ENCODE data around the gene ANKIB1.

Gene ANKIB1

DNA sequence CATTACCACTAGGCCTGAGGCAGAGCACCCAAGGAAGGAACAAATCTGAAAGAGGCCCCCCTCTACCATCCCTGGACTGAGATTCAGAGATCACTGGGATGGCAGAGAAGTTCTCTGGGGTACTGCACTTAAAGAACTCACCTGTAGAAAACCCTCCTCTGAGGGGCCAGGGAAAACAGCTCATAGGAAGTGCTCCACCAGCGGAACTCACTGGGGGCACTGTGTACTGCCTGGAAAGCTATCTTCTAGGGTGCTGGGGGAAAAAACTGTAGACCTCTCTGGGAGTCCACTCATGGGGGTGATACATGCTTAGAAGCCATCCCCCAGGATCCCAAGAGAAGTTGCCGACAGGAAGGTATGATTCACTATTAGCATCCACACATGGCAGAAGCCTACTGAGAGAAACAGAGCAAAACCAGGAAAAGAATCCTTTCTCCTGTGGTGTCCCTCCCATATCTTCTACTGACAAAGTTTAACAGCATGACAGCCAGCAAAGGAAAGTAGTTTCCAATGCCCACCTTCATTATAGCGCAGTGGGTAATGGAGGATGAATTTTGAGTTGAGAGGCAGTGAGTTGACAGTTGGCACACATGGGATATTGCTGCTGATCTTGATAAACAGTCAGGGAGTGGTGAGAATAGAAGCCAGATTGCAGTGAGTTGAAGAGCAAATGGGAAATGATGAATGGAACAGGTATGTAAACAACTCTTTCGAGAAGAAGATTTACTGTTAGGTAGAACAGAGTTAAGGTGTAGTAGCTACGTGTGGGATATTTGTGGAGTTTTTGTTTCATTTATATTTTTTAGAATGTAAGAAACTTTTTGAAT, 20.9 kb downstream of the ANKIB1 start:
- no peak for DNase-seq

DNA sequence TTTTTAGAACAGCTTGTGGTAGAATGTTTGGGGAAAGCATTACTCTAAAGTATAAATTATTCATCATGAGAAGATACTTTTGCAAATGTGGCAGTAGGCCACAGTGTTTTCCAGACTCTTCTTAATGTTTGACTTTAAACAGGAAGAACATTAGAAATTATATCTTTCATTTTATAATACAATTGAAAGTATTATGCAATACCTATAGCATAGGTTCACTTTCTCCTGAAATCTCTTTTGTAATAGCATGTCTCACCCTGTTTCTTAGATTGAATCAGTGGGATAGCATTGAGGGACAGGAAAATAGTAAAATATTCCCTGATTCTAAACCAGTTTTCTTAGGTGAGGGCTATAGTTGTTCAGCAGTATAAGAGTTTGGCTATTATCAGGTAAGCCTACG, 23.1 kb downstream of the ANKIB1 start:
- no peak for DNase-seq

DNA sequence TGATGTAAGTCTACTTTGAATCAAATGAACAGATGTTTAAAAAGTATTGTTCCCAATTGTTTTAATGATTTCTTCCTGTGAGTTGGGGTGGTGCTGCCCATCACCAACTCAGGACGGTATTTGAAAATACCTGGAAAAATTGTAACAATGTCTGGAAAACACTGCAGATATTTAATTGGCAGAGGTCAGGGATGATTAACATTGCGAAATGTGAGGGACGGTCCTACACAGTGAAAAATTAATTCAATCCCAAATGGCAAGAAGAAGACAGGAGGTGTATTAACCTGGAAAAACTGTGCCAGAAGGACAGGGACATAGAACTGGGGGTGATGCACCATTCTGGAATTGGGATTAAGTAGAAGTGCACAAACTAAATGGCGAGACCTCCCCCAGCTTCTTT, 29.6 kb downstream of the ANKIB1 start:
- DNase-seq: no peak

DNA sequence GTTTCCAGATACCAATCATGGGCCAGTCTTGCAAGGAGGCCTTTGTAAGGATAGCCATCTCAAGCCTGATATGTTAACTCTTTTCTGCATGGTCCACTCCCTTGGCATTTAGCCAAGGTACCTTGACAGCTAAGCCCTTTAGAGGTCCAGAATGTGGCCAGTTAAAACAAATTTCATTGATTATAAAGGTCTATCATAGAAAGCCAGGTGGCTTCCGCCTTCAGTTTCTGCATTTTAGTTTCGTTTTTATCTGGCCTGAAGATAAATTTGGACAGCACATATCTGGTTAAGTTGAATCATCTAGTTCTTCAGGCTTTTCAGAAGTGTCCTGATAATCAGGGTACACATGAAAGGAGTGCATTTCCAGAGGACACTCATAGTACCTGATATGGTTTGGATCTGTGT, 30.7 kb downstream of the ANKIB1 start:
- no peak for DNase-seq

DNA sequence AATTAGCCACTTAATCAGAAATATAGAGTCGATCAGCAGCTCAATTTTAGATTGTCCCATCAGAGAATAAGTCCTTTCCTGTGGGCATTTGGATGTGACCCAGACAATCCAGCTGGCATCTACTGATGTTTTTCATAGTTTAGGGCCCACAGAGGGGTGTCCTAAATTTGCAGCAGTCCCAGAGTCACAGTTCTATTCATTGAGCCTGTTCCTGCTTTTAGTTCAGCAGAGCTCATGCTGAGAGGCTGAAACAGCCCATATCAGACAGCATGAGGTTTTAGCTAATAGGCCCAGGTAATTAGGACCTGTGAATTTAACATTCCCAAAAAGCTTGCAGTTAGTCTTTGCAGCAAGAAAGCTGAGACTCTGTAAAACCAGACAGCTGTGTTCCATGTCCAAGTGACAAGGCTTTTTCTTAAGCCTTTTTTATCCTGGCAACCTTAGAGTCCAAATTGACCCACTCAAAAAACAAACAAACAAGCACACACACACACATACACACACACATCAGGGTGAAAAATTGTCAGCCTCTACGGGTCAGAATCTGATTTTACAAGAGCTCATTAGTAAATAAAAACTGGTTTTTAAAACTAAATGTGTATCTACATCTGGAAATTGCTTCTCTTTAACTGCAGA, 33.7 kb downstream of the ANKIB1 start:
- no peak for DNase-seq

DNA sequence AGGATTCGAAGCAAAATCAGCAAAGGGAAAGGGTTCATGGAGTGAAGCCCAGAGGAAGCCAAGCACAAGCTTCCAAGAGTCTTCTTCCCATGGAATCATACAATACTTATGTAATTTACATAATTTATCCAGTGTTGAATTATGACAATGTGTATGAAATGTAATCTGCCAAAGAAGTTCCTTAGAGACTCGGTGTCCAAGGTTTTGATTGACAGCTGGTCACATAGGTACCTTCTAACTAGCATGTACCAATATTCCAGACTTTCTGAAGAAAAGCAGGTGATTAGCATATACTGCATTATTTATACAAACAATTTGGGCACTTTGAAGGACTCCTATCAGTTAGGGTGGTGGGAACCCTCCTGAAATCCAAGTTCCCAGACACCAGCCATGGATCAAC, 35.3 kb downstream of the ANKIB1 start:
- no peak for DNase-seq

DNA sequence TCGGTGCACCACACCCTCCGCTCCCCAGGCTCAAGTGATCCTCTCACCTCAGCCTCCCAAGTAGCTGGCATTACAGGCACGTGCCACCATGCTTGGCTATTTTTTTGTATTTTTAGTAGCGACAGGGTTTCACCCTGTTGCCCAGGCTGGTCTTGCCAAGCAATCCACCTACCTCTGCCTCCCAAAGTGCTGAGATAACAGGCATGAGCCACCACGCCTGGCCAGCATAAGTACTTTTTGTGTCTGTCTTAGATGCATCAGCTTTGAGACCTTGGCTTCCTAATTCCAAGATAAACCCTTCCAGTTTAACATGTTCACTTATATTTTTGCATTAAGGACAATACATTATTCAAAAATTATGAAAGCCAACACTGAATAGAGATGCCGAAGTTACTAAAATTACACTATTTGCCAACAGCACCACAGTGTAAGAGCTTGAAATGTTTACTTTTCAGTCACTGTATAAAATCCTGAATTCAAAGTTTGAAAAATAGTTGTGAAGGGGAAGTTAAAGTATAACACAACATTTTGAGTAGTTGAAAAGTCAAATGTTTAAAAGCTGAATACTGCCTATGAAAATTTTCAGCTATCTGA, 36.5 kb downstream of the ANKIB1 start:
- DNase-seq: no peak

DNA sequence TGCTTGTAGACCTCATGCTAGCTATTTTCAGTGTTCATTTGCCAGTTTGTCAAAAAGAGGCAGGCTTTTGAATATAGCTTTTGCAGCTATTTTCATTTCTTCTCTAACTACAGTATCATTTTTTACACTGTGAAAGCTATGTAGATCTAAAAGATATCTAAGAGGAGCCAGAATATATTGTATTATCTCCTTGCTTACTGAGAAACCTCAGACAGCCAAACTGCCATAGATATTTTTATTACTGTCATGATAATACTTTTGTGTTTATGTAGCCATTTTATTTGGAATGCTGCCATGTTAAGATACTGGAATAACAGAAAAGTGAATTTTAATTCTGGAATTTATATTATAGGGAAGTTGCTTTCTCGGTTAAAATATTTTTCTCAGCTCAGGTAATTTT, 37.2 kb downstream of the ANKIB1 start:
- DNase-seq: no peak

DNA sequence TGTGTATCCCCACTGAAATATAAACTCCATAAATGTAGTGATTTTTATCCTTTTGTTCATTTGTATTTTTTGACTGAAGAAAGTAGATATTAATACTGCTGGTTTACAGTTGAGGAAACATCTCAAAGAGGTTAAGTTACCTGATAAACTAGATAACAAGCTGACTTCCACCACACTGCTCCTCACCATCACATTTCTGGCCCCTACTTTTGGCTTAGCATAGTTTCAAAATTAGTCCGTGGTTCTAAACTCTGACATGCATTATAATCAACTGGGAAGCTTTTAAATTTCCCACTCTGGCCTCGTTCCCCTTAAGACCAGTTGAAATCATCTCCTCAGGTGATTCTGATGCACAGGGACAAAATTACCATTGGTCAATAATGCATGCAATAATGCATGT, 43.5 kb downstream of the ANKIB1 start:
- no peak for DNase-seq

DNA sequence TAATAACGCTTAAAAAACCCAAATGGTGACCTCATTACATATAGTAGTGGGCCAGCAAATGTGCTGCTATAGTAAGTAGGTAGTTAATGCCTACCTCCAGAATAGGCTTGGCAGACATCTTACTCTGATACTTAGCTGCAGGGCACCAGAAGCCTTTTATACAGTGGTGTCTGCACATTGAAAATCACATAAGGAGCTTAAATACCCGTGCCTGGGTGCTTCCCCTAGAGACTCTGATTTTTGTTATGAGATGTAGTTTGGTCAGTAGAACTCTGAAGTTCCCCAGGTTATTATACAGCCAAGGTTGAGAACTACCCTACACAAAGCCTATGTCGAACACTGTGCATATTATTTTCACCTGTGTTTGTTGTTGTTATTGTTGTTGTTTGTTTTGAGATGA, 47.2 kb downstream of the ANKIB1 start:
- DNase-seq: no peak

DNA sequence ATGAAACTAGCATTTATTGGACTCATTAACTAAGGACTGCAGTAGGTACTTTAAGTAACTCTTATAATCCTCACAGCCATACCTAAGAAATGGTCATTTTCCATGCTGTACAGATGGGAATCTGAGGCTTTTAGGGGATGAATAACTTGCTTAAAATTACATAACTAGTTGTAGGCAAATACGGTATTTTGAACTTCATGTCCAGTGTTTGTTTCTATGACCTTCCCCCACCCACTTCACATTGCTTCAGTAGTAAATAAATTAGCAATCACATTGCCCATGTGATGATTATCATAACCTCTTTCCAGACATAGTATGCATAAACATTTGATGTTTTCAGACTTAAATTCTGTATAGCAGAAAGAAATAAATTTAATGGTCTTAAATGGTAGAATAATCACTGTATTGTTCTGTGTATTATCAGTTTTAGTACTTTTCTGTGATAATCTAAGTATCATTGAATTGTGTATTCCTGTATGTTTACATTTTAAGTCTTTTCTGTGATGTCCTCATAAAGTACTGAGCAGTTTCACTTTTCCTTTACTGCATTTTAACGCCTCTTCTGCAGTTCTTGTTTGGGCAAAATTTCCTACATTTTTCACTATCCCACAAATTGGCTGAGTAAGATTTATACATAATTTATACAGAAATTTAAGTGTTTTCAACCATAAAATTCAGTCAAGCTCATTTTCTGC, 48.3 kb downstream of the ANKIB1 start:
- DNase-seq: no peak

DNA sequence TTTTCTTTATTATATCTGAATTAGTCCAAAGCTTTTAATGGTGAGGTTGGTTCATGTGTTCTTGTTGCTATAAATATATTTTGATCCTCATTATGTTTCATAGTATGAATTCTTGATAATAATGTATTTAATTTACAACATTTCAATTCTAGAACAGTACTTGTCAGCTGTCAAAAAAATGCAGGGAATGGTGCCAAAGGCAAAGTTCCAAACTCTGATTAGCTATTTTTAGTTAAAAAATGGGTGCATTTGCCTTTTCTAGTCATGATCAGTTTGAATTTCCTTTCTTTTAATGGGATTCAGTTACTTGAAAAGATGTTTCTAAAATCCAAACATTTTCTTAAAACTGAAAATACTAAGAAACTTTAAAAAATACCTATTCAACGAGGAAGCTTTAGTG, 49.6 kb downstream of the ANKIB1 start:
- no peak for DNase-seq

DNA sequence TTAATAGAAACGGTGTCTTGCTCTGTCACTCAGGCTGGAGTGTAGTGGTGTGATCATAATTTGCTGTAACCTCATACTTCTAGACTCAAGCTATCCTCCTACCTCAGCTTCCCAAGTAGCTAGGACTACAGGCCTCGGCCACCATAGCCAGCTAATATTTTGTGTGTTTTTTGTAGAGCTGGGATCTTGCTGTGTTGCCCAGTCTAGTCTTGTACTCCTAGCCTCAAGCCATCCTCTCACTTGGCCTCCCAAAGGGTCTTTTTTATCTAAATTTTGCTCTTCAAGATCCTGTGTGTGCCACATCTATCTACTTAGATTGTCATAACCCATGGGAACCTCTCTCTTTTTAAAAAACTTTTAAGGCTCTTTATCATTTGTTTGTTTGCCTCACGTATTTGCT, 50.5 kb downstream of the ANKIB1 start:
- no peak for DNase-seq

DNA sequence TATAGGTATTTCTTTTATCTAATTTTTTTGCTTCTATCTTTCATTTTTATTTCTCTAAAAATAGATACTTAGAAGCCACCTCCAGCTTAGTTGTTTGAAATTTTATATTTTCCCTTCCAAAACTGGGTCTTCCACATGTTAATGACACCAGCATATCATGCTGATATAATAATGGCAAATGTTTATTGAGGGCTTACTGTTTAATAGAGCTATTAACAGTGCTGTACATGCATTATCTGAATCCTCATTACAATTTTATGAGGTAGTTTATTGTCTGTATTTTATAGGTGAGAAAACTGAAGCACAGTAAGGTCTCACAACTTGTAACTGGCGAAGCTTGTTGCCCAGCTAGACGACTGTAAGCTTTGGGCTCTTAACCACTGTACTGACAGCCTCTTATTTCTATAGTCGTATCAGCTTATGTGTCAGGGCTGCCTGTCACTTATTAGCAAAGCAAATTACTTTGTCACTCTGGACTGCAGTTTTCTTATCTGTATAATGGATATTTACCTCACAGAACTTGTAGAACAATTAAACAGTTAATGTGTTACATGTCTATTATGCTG, 51.2 kb downstream of the ANKIB1 start:
- no peak for DNase-seq

DNA sequence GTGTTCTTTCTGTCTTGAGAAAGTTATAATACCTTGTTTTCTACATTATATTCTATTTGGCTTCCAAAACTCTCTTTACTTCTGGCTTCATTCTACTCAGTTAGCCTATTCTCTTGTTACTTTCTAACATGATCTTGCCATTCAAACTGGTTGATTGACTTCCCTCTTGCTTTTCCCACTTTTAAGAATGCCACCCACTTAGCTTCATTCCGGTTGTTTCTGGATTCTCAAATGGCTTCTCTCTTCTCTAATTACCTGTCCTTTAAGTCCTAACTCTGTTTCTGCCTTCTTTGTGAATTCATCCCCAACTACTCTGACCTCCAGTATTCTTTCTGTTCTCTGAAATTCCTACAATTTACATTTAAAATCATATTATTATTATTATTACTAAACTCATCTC, 52.0 kb downstream of the ANKIB1 start:
- no peak for DNase-seq

DNA sequence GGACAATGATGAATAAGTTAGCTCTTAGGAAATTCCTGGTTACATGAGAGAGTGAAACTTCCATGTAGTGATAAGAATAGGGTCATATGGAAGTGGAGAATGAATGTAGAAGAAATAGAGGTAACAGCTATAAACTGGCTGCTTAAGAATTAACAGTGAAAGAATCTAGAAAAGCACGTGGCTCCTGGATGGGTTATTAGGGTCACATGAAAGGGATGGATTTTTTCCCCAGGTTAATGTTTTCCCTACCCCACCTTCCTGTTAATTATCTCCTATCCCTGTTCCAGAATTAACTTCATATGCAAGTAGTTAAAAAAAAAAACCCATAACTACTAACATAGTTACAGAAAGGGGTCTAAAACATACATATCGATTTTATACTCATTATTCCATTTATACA, 58.0 kb downstream of the ANKIB1 start:
- DNase-seq: no peak

DNA sequence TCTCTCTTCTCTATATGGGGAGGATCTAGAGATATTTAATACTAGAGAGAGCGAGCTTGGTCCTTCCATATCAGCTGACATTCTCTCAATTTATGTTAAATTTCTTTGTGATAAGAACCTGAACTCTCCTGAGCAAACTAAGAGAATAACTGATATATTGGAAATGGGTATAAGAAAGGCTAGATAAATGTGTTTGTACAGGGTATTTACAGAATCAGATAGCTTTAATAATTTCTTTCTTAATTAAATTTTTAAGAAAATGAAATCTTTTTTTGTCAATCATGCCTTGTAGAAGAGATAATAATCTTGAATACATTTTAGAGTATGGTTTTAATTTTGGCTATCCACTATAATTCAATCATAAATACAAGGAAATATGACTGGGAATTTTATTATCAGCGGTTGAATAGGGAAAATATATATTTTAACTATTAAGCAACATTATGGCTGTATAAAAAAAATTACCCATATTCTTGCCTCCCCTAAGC, 58.7 kb downstream of the ANKIB1 start:
- DNase-seq: no peak

DNA sequence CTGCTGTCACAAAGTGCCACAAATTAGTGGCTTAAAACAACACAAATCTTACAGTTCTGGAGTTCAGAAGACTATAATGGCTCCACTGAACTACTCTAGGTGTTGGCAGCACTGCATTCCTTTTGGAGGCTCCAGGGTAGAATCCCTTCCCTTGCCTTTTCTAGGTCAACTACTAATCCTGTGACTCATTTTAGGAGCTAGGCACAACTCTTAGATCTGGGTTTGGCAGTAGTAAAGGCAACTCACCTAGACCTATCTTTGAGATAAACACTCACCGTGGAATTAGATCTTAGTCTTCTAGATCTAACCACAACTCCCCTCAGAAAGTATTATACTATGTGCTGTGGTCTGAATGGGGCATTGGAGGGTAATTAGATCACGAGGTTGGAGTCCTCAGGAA, 60.4 kb downstream of the ANKIB1 start:
- DNase-seq: no peak

DNA sequence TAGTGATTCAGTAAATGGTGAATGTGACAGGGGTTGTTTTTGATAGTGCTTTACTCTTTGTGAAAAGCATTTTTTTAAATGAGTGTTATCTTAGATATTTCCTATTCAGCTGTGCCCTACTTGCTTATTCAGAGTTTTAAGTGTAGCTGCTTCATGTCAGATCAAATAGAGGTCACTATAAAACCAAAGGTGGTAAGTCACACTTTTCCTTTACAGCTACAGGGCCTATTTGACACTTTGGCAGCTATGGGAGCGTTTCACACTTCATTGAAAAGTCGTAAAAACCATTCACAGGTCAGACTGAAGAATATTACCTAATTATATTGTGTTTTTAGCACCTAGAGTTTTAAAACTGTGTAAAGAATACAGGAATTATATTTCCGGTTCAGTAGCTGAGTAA, 67.3 kb downstream of the ANKIB1 start:
- DNase-seq: no peak

DNA sequence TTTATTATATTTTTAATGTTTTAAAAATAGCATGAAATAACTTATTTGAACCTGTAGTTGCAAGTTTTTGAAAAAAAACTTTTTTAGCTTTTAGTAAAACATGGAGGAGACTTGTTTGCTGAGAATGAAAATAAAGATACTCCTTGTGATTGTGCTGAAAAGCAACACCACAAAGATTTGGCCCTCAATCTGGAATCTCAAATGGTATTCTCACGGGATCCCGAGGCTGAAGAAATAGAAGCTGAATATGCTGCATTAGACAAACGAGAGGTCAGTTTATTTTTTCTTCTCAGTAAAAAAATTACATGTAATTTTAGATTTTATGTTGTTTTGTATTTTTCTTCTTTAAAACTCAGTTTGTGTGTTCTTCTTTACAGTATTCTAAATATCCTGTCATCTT, 73.5 kb downstream of the ANKIB1 start:
- DNase-seq: no peak

DNA sequence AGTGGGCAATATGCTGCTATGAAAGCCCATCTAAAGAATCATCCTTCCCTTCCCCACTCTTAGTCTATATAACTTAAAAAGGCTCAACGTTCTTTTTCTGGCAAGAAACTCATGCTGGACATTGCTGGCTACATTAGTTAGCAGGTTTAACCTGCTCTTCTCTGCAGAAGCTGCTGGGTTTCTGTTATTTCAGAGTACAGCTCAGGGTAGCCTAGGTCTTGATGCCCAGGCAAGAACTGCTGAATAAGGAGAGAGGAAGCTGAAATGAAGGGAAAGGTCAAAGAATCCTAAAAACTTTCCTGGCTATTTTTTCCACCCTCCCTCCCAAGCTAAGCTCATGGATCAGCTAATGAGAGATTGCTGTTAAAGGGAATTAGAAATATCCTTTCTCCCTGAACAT, 79.4 kb downstream of the ANKIB1 start:
- no peak for DNase-seq

DNA sequence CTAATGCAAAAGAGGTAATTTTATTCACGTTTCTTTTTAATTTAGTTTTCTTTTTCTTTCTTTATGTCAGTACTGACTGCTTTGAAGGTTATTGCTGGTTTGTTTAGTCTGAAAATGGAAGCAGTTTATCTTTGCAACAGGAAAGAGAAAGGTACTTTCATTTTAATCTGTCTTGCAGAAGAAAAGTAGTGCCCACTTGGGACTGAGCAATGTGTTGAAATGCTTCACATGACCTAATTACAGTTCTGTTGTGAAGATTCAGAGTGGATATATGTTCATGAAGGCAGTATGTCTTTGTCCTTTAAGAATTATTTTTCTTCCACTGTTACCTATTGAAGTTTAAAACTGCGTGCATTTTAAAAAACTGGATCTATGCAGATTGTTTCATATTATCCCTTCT, 80.1 kb downstream of the ANKIB1 start:
- no peak for DNase-seq

DNA sequence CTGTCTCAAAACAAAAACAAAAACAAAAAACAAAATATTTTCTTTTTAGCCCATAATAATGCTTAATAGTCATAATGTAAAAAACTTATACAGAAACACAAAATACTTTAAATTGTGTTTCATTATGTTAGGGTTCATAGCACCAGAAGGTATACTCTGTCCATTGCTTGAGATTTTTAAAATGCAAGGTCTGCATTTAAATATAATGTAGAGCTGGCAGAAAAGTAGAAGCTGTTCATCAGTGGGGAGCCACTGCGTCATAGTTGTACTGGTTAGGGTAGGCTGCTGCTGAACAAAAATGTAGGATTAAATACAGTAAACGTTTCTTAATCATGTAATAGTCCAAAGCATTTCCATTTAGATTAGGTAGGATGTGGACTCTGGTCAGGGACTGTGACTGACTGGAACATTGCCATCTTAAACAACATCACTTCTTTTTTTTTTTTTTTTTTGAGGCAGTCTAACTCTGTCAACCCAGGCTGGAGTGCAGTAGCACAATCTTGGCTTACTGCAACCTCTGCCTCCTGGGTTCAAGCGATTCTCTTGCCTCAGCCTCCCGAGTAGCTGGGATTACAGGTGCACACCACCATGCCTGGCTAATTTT, 85.2 kb downstream of the ANKIB1 start:
- DNase-seq: no peak

All from stimulated activated CD4-positive, alpha-beta T cell treated with anti-CD3 and anti-CD28 coated beads, Interleukin-2, amount 100 ng/mL, for 24 hours (primary cell).